ENCODE measurements around the gene GID8. TPM values are rescaled to one million over a fixed set of nuclear protein-coding genes. Genes with fewer than 3 reads are reported as not detected.

GID8 gene
- total RNA-seq, 2 donors from 2014 or later, result 16.8 to 18.7 TPM

DNA sequence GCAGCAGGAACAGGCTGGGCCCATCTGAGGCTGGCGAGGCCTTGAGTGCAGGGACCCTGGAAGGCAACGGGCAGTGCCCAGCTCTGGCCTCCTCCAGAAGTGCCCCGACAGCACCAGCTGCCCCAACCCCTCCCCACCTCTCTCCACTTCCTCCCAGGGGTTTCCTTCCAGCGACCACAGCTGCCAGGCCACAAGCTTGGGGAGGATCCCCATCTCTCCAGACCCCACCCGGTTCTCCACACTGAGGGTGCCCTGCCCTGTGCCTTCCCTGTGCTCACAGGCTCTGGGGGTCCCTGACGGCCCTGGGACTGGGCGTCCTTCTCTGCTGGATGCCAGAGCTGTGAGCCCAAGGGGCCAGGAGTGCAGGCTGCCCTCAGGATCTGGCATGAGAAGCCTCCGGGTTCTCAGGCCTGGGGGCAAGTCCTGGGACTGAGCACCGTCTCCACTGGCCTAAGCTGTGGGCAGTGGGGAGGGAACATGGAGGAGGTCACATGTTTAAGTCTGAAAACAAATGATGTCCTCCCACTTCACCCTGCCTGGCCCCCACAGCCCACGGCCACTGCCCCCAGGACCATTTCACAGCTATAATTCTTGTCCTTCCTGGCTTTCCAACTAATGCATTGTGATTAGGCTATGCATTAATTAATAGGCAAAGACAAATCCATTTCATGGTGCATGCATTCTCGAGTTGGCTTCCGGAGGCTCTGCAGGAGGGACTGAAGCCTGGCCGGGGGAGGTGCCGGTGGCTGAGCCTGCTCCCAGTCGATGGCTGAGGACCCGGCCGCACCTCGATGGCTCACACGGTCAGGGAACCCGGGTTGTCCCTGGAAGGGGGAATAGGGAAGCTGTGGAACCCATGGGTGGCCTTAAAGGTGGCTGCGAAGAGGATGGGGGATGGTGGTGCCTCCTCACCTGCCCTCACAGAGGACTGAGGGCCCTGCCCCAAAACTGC, 44.5 kb downstream of the GID8 start:
- no peak for DNase-seq (ENCODE audit: low spot score)
- Histone ChIP-seq H3K4me3 (no peak overlapping the region), H3K27me3 (peaks cover 0 to 5% of the 10 kb centered on the region in 2 donors), H3K9me3 (no peaks in the 10 kb centered on the region), H3K27ac (no peak overlapping the region), H3K36me3 (no peaks in the 10 kb centered on the region), H3K4me1 (no peaks in the 10 kb centered on the region)
- TF ChIP-seq, protein P1, sequence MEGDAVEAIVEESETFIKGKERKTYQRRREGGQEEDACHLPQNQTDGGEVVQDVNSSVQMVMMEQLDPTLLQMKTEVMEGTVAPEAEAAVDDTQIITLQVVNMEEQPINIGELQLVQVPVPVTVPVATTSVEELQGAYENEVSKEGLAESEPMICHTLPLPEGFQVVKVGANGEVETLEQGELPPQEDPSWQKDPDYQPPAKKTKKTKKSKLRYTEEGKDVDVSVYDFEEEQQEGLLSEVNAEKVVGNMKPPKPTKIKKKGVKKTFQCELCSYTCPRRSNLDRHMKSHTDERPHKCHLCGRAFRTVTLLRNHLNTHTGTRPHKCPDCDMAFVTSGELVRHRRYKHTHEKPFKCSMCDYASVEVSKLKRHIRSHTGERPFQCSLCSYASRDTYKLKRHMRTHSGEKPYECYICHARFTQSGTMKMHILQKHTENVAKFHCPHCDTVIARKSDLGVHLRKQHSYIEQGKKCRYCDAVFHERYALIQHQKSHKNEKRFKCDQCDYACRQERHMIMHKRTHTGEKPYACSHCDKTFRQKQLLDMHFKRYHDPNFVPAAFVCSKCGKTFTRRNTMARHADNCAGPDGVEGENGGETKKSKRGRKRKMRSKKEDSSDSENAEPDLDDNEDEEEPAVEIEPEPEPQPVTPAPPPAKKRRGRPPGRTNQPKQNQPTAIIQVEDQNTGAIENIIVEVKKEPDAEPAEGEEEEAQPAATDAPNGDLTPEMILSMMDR (IDR thresholded peaks at IDR 0.05), result no peak

DNA sequence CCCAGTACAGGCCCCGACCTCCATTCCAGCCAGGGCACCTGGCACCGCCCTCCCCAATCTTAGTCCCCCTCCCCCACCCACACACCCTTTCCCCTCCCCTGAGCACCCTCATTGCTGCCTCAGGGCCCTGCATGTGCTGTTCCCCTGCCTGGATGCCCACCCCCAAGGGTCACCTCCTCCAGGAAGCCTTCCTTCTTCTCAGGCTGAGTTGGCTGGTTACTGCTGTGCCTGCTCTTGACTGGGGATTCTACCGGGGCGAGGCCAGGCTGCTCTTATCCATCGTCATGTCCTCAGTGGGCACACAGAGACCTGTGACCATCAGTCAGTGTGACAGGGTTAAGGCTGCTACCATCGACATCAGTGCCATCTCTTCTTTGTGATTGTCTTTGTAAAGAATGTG, 45.3 kb downstream of the GID8 start:
- no peak for DNase-seq (ENCODE audit: low spot score)
- TF ChIP-seq, protein P1 (IDR thresholded peaks at IDR 0.05), result no peak
- peaks cover 0 to 5% of the 10 kb centered on the region in 2 donors for H3K27me3 ChIP-seq
- H3K27ac ChIP-seq, result no peak overlapping the region
- H3K36me3 ChIP-seq, result no peaks in the 10 kb centered on the region
- H3K9me3 ChIP-seq, result no peaks in the 10 kb centered on the region
- no peak overlapping the region for H3K4me3 ChIP-seq
- no peaks in the 10 kb centered on the region for H3K4me1 ChIP-seq

DNA sequence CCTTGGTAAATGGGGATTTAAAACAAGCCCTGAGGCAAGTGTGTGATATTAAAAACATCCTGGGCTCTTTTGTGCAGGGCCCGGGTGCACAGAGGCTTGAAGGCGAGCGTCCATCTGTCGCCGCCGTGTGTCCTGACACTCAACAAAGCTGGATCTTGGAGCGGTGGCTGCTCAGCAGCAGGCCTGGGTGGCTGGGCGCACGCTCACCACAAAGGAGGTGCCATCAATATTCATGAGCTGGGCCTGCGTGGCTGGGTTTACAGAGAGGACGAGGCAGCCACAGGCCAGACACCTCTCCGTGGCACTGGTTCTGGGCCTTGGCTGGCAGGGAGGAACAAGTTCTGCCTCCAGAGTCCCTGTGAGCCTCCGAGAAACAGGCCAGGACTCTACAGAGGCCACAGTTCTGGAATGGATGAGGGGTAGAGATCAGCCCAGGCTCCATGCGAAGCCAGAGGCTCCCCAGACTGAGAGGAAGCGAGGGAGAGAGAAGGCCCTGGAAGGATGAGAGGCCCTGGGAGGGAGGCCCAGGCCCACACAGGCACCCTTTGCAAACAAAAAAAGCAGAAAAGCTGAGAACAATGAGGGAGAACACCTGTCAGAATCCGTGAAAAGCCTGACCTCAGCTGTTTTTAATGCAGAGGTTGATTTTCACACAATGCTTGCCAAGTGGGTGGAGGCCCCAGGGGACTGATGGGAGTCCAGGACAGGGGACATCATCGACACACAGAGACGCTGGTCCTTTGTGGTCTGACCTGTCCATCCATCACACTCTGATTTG, 46.9 kb downstream of the GID8 start:
- no peaks in the 10 kb centered on the region for H3K4me1 ChIP-seq
- H3K27me3 ChIP-seq, result peaks cover 0 to 4% of the 10 kb centered on the region in 2 donors
- H3K36me3 ChIP-seq, result no peaks in the 10 kb centered on the region
- no peaks in the 10 kb centered on the region for H3K9me3 ChIP-seq
- TF ChIP-seq, protein P1 (IDR thresholded peaks at IDR 0.05), result no peak
- H3K27ac ChIP-seq, result no peak overlapping the region
- DNase-seq (ENCODE audit: low spot score), result no peak
- no peak overlapping the region for H3K4me3 ChIP-seq

DNA sequence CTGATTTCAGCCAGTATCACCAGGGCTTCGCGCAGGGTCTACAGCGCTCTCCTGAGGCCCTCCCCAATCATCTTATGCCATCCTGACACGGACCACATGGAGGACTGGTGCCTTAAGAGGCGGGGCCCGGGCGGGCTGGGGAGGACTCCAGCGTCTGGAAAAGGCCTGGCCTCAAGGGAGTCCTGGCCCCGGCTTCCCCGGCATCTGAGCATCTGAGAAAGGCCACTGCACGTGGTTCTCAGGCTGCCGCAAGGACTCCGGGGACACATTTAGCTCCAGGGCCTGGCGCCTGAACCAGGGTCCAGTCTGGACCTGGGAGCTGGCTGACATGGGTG, 47.5 kb downstream of the GID8 start:
- H3K4me3 ChIP-seq, result no peak overlapping the region
- no peaks in the 10 kb centered on the region for H3K9me3 ChIP-seq
- no peak for DNase-seq (ENCODE audit: low spot score)
- H3K4me1 ChIP-seq, result no peaks in the 10 kb centered on the region
- H3K27me3 ChIP-seq, result no peaks in the 10 kb centered on the region
- TF ChIP-seq, protein P1 (IDR thresholded peaks at IDR 0.05), result no peak
- H3K36me3 ChIP-seq, result no peaks in the 10 kb centered on the region
- no peak overlapping the region for H3K27ac ChIP-seq

DNA sequence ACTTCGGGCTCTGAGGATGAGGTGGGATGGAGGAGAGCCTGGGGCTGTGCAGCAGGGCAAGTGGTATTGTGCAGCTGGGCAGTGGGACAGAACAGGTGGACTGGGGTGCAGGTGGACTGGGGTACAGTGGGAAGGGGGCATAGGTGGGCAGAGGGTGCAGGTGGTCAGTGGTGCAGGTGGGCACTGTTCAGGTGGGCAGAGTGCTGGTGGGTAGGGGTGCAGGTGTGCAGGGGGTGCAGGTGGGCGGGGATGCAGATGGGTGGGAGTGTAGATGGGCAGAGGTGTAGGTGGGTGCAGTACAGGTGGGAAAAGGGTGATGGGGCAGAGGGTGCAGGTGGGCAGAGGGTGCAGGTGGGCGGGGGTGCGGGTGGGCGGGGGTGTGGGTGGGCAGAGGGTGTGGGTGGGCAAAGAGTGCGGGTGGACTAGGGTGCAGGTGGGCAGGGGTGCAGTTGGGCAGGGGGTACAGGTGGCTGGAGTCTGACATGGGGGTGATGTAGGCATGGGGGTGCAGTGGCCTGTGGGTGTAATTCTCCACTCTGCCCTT, 48.4 kb downstream of the GID8 start:
- Histone ChIP-seq H3K4me1 (no peaks in the 10 kb centered on the region), H3K4me3 (no peak overlapping the region), H3K9me3 (no peaks in the 10 kb centered on the region), H3K27ac (no peak overlapping the region), H3K27me3 (no peaks in the 10 kb centered on the region), H3K36me3 (no peaks in the 10 kb centered on the region)
- TF ChIP-seq, protein P1 (IDR thresholded peaks at IDR 0.05), result no peak
- DNase-seq (ENCODE audit: low spot score), result no peak
